AG09319 (cell line): ENCODE results near the gene NTMT1.

Experiments
- DNase-seq: peaks from one replicate; pipeline ENCODE4 v3.0.0-alpha.2; 2010; ENCODE audit warnings: low read depth; ENCODE audit errors: extremely low read depth
- TF ChIP-seq, protein P1 (sequence below): IDR thresholded peaks from 2 replicates; pipeline ENCODE4 v1.5.1; 2011; ENCODE audit warnings: low read depth, mild to moderate bottlenecking, inconsistent platforms, low read length, moderate library complexity

The NTMT1 gene

DNA sequence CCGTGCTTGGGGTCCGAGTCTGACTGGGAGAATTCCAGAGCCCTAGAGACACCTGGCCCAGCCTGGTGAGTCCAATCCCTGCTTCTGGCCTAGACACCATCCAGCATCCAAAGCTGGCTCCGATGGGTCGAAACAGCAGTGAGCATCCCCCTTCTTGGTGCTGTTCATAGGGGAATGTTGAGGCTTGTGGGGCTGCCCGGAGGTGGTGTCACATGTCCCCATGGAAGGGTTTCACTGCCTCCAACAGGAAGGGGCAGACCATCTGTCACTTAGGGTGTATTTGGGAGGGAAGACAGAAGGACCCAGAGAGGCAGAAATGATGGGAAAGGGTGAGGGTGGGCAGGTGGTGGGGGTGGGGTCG lies 19.0 kb upstream of the NTMT1 start:
- TF ChIP-seq, protein P1, sequence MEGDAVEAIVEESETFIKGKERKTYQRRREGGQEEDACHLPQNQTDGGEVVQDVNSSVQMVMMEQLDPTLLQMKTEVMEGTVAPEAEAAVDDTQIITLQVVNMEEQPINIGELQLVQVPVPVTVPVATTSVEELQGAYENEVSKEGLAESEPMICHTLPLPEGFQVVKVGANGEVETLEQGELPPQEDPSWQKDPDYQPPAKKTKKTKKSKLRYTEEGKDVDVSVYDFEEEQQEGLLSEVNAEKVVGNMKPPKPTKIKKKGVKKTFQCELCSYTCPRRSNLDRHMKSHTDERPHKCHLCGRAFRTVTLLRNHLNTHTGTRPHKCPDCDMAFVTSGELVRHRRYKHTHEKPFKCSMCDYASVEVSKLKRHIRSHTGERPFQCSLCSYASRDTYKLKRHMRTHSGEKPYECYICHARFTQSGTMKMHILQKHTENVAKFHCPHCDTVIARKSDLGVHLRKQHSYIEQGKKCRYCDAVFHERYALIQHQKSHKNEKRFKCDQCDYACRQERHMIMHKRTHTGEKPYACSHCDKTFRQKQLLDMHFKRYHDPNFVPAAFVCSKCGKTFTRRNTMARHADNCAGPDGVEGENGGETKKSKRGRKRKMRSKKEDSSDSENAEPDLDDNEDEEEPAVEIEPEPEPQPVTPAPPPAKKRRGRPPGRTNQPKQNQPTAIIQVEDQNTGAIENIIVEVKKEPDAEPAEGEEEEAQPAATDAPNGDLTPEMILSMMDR = no peak
- DNase-seq = no peak

DNA sequence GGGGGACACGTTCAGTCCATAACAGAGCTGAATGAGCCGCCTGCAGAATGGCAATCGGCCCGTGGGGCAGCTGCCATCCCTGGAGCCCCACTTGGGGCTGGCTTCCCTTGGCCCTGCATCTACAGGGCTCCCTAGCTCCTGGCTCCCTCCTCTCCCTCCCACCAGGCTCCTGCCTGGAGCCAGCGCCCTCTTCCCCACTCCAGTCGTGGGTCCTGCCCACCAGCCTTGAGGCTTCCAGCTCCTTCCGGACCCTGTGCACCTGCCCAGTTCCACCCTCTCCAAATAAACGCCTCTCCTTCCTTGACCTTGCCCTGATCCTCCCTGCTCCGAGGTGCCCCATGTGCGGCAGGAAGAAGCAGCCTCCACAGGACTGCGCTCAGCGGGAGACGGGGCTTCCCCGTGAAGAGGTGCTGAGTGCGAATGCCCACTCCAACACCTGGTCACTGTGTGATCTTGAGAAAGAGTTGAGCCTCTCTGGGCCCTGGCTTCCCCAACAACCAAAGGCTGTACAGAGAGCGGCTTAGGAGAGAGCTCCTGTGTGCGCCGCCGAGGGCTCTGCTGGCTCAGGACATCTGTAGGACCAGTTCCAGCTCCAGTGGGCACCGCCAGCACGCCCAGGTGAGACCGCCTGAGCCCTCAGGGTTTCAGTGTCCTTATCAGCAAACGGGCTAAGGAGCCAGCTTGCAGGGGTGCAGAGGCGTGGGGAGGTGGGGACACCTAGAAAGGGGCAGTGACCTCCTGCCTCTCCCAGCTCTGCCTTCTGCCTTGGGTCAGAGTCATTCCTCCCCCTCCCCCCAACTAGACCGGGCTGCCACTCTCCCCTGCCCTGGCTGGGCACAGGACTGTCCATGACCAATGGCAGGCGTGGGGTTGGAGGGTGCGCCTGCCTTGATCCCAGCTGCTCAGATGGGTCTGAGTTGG lies 17.1 kb upstream of the NTMT1 start:
- DNase-seq = no peak
- TF ChIP-seq, protein P1 = no peak

DNA sequence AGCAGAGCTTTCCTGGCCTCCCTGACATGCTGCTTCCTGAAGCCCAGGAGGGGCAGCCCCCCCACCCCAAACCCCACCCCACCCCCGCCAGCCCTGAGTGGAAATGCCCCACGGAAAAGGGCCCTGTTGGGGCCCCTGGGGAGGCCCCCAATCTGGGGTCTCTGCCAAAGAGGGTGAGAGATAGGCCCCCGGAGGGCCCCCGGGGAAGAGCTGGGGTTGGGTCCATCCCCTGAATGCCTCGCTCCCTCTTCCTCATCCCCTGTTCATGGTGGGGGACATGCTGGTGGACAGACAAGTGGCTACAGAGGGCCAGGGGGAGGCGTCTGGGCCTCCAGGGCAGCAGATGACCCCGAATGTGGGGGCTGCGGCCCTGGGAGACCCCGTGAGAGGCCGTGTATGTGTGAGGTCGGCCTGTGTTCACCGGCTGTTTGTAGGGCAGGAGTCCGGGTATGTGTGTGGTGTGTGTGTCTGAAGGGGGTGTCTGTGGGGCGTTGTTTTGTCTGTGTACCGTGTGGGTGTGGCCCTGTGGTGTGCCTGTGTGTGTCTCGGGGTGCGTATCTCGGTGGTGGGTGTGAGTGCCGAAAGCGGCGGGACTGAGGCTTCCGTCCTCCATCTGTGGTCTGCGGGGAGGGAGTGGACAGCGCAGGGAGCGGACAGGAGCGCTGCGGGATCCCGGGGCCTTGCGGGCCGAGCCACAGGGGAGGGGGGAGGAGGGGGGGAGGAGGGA lies 16.3 kb upstream of the NTMT1 start:
- TF ChIP-seq, protein P1 = no peak
- no peak for DNase-seq

DNA sequence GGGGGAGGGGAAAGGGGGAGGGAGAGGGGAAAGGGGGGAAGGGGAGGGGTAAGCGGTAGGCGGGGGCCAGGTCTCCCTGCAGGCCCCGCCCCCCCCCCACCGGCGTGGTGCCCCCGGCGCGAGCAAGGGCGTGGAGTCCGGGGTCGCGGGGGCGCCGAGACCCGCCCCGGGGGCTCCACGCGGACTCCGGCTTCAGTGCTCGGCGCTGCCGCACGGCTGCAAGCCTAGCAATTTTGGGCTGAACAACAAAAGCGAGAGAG lies 15.8 kb upstream of the NTMT1 start:
- DNase-seq = no peak
- TF ChIP-seq, protein P1 = no peak

DNA sequence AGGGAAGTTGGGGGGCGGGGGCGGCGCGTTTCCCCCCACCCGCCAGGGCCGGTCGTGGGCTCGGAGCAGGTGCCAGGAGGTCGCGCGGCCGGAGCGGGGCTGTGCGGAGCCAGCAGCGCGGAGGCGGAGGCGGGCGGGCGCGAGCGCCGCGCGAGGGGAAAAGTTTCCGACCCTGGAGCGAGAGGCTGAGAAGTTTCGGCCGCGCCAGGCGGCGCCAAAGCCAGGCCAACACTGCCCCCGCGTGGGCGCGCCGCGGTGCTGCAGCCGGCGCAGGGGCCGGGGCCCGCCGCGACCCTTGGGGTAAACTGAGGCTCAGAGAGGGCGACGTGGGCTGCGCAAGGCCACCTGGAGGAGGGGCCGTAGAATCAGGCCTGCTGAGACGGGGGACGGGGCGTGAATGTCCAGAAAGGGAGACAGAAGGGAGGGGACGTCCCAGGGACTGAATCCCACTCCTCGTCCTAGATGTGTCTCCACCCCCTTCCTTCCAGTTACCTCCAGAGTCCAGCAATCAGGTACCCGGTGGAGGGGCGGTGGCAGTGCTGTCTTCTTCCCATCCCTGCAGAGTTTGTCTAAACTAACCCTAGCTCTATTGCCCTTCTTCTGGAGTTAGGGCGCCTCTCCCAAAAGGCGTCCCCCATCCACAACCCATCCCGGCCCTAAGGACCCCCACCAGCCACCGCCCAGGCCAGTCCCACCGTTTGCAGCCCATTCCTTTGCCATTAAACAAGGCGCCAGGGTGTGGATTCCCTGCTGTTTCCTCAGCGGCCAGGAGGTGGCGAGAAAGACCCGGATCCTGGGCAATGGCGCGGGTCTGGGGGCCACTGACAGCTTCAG lies 15.3 kb upstream of the NTMT1 start:
- TF ChIP-seq, protein P1 = peak; percentile 85
- DNase-seq = no peak

DNA sequence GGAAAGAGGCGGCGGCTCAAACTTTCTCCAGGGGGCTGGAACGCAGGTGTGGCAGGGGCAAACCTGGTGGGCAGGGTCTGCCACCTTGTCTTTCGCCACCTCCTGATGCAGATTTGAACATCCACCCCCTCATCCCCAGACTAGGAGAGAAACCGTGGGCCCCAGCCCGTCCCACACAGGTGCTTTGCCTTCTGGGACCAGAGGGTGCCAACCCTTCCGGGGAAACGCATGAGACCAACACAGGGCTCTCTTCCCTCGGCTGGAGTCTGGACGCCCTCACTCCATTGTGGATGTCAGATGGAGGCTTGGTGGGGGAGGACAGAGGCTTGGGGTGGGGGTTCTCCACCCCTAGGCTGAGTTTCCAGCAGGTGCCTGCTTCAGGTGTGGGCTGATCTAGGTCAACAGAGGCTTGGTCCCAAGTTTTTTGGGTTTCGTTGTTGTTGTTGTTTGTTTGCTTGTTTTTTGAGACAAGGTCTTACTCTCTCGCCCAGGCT lies 14.6 kb upstream of the NTMT1 start:
- TF ChIP-seq, protein P1 = no peak
- DNase-seq = no peak

DNA sequence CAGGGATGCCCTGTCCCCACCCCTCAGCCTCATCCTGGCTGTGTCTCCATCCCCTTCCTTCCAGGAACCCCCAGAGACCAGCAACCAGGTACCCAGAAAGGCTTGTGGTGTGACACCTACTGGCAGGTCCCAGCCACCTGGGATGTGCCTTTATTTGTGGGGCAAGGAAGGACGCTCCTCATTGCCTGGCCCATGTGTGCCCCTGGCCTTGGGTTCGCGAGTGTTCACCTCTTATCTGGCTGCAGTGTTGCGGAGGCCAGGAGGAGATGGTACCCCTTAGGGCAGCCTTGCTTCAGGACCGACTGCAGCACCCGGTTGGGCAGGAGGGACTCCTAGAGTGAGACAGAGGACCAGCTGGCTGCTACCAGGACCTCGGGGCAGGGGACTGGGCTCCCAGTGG lies 13.8 kb upstream of the NTMT1 start:
- TF ChIP-seq, protein P1 = no peak
- DNase-seq = no peak
